Ovary (tissue), 9 donors: ENCODE data around the gene NMU. TPM values are rescaled to one million over a fixed set of nuclear protein-coding genes. Genes with fewer than 3 reads are reported as not detected.

Experiments
- DNase-seq, 5 donors: peaks; one replicate each; pipeline ENCODE4 v3.0.0-alpha.2; 2019 to 2020
- H3K27ac ChIP-seq, 2 donors: fragments of 200-600 bp; one replicate each; pipeline versions ENCODE4 v1.5.1 to v1.8.0; 2019 to 2022
- H3K27me3 ChIP-seq: fragments of 200-600 bp; one replicate; pipeline ENCODE4 v1.8.0; 2022
- H3K36me3 ChIP-seq: fragments of 200-600 bp; sonication (generic); one replicate; pipeline ENCODE4 v1.5.1; 2019
- H3K4me1 ChIP-seq: one replicate; pipeline ENCODE4 v1.8.1; 2013; ENCODE audit warnings: mild to moderate bottlenecking, moderate library complexity; ENCODE audit not compliant: insufficient read depth
- H3K4me3 ChIP-seq: fragments of 200-600 bp; sonication (generic); one replicate; pipeline ENCODE4 v1.5.1; 2017
- H3K9me3 ChIP-seq, 2 donors: fragments of 200-600 bp in 1 of 2; sonication (generic) in 1 of 2; one replicate each; pipeline versions ENCODE4 v1.5.1 to v1.8.1; 2013 to 2019; ENCODE audit warnings: mild to moderate bottlenecking in 1 of 2, moderate library complexity in 1 of 2
- EP300 ChIP-seq: sonication (generic); formaldehyde crosslinking; IDR thresholded peaks from one replicate; pipeline ENCODE4 v1.6.1; 2017; ENCODE audit warnings: antibody characterized with exemption
- POLR2A ChIP-seq: fragments of 450-650 bp; IDR thresholded peaks from one replicate; pipeline ENCODE4 v1.6.1; 2017; ENCODE audit warnings: antibody characterized with exemption, mild to moderate bottlenecking, moderate library complexity
- WGBS, 3 donors: extraction: QIAGEN DNeasy Blood & Tissue Kit in 1 of 3; methylation state at CpG; one replicate each; pipeline versions ENCODE4 v1.1.5 to v1.1.7; 2013 to 2017; 5-methylcytosine and 5-hydroxymethylcytosine counted together
- intact Hi-C, 4 donors: fragments of 100-400 bp; cut with DNase I; formaldehyde crosslinking; loops; one replicate each; pipeline versions ENCODE4 v1.11.0 to v1.15.1; 2022 to 2023
- polyA plus RNA-seq, 2 donors: library from polyadenylated mRNA; stranded (reverse); fragments of 200-250 nt in 1 of 2; fragments of 350-450 nt in 1 of 2; fragmentation: Illumina TruSeq in 1 of 2; extraction: RNeasy Lipid Tissue Mini Kit (QIAGEN cat#74804) in 1 of 2; gene quantifications; one replicate each; pipeline ENCODE4 v1.2.3, GENCODE V29; 2013 to 2014
- total RNA-seq, 7 donors: library from RNA; depleted of rRNA in 2 of 7; stranded (reverse); fragments of >200 nt in 2 of 7; fragmentation: NEBNext Ultra II Directional in 3 of 7; extraction: Animal tissue kit (Norgen Biotek cat#: 25700) in 3 of 7; gene quantifications; one replicate each; pipeline versions ENCODE4 v1.1.0 to v1.2.4, GENCODE V29; 2016 to 2023
- TF ChIP-seq, protein P1 (sequence below), 3 donors: fragments of 450-650 bp in 2 of 3; fragments of 200-600 bp in 1 of 3; IDR thresholded peaks; one replicate each; pipeline versions ENCODE4 v1.5.1 to v1.8.0; 2016 to 2022; ENCODE audit warnings: antibody characterized with exemption in 3 of 3, mild to moderate bottlenecking in 1 of 3
- donor health status: DM: no; HTN: no; CAD: no; lungs with moderate emphysema.
- donor health status: DM: no; HTN: no; CAD: no.
- donor health status: Bipolar disorder and iron deficiency.
- donor health status: DM: yes; HTN: yes; CAD: no.
- donor health status: DM: no; HTN: no; CAD: no.
- donor health status: DM: yes; HTN: yes; CAD: no.

NMU gene
- total and polyA plus RNA-seq, 9 donors = 0.28 to 0.77 TPM; not detected in 7

DNA sequence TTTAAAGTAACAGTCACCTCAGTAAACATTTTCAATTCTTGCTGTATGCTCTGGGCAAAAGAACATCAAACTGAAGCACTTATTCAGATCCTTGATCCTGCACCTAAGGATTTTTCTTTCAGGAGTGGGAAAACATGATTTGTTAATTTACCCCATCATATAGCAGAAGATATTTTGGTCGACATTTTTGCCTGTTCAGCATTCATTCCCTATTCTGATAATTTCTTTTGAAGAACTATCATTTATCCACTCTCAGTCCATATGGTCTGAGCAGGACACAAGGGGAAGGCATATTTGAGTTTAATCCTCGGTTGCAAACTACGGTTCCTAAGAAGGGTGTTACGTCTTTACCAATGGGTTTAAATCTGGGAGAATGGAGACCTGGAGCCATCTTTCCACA is 88.2 kb downstream of the NMU start:
- Histone ChIP-seq H3K4me3 (no peak overlapping the region), H3K9me3 (no peaks in the 10 kb centered on the region), H3K27me3 (no peaks in the 10 kb centered on the region), H3K36me3 (no peaks in the 10 kb centered on the region), H3K4me1 (no peaks in the 10 kb centered on the region), H3K27ac (peak overlapping the region in 1 of 2 donors; percentile 99)
- intact Hi-C loops = loop anchor here in 3 of 4 donors (2.0 to 10.0 kb wide), 4 partner anchors 151 to 203 kb away; partner anchors contain the start of genes SRD5A3 (in 2 of the 3) and TMEM165 (in 1 of the 3)
- DNase-seq = no peak
- TF ChIP-seq POLR2A (no peak), EP300 (no peak)
- TF ChIP-seq, protein P1, sequence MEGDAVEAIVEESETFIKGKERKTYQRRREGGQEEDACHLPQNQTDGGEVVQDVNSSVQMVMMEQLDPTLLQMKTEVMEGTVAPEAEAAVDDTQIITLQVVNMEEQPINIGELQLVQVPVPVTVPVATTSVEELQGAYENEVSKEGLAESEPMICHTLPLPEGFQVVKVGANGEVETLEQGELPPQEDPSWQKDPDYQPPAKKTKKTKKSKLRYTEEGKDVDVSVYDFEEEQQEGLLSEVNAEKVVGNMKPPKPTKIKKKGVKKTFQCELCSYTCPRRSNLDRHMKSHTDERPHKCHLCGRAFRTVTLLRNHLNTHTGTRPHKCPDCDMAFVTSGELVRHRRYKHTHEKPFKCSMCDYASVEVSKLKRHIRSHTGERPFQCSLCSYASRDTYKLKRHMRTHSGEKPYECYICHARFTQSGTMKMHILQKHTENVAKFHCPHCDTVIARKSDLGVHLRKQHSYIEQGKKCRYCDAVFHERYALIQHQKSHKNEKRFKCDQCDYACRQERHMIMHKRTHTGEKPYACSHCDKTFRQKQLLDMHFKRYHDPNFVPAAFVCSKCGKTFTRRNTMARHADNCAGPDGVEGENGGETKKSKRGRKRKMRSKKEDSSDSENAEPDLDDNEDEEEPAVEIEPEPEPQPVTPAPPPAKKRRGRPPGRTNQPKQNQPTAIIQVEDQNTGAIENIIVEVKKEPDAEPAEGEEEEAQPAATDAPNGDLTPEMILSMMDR (IDR thresholded peaks at IDR 0.05) = no peak
- 36 to 66% (median 58%) methylated on average over 4 of the region's 4 CpGs for WGBS, 3 donors

GRCh38 chr4:55547466-55547770 is 88.7 kb downstream of the NMU start:
- no peaks in the 10 kb centered on the region for H3K27me3 ChIP-seq
- no peaks in the 10 kb centered on the region for H3K36me3 ChIP-seq
- intact Hi-C loops = loop anchor here in 3 of 4 donors (2.0 to 10.0 kb wide), 3 partner anchors 151 to 203 kb away; partner anchors contain the start of gene SRD5A3 (in 2 of the 3)
- no peaks in the 10 kb centered on the region for H3K9me3 ChIP-seq
- H3K4me1 ChIP-seq = no peaks in the 10 kb centered on the region
- peak overlapping the region; percentile 78 for H3K4me3 ChIP-seq
- DNase-seq = peak in 3 of 5 donors; percentile 50 to 69 (median 63)
- TF ChIP-seq, protein P1 (IDR thresholded peaks at IDR 0.05) = no peak
- TF ChIP-seq POLR2A (no peak), EP300 (no peak)
- peak overlapping the region; percentile 94 to 99 for H3K27ac ChIP-seq
- 0 to 1% (median 1%) methylated on average over 10 of the region's 10 CpGs for WGBS, 3 donors

- Histone ChIP-seq H3K36me3 (no peaks in the 10 kb centered on the region), H3K27ac (peak within 1 kb of the TSS; percentile 94 to 99), H3K27me3 (no peaks in the 10 kb centered on the region), H3K9me3 (no peaks in the 10 kb centered on the region), H3K4me1 (no peaks in the 10 kb centered on the region), H3K4me3 (peak within 1 kb of the TSS; percentile 78)
- TF ChIP-seq, protein P1 (IDR thresholded peaks at IDR 0.05) = peak; percentile 47 to 70 (median 70)
- TF ChIP-seq POLR2A = peak; percentile 58
- TF ChIP-seq EP300 = no peak
- intact Hi-C loops = loop anchor here in 3 of 4 donors (2.0 to 10.0 kb wide), 3 partner anchors 150 to 202 kb away; partner anchors contain the start of gene SRD5A3 (in 2 of the 3)
- DNase-seq = peak; percentile 86 to 93 (median 91)
- WGBS, 3 donors = 0% methylated on average over 52 to 71 of the region's 71 CpGs
Measured at GRCh38 chr4:55546756-55547465, 89.2 kb downstream of the NMU start, which contains the start of gene CLOCK. TSS of gene CLOCK (minus strand) at chr4:55546909. CDS start at chr4:55482785, 64,124 bp downstream.

- H3K4me3 ChIP-seq = peak overlapping the region; percentile 78
- 0 to 1% (median 0%) methylated on average over 6 to 15 of the region's 16 CpGs for WGBS, 3 donors
- intact Hi-C loops = loop anchor here in 3 of 4 donors (2.0 to 10.0 kb wide), 3 partner anchors 150 to 202 kb away; partner anchors contain the start of gene SRD5A3 (in 2 of the 3)
- TF ChIP-seq, protein P1 (IDR thresholded peaks at IDR 0.05) = no peak
- TF ChIP-seq EP300 = no peak
- peak overlapping the region; percentile 94 to 99 for H3K27ac ChIP-seq
- no peak for DNase-seq
- no peaks in the 10 kb centered on the region for H3K9me3 ChIP-seq
- H3K4me1 ChIP-seq = no peaks in the 10 kb centered on the region
- no peaks in the 10 kb centered on the region for H3K27me3 ChIP-seq
- no peaks in the 10 kb centered on the region for H3K36me3 ChIP-seq
Measured at GRCh38 chr4:55546506-55546755, 89.7 kb downstream of the NMU start.
